ENCODE data around the gene CD300LD.

CD300LD gene

DNA sequence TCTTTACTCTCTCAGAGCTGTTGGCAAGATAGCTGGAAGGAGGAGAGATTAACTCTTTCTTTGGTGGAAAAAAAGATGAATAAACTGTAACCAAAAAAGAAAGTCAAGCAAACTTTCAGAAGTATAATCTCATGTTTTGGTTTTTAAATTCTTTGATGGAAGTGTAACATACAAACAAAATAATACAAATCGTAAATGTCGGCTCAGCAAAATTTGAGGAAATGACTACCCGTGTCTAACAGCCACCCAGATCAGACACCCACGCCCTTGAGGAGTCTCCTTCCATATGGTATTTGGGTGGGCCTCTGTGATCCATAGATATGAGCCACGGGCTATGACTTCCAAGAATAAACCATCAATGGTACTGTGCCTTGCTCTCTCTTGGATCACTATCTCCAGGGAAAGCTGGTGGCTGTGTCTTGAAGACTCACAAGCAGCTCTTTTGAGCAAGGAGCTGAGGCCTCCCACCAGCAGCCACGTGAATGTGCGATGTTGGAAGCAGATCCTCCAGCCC, 36.6 kb downstream of the CD300LD start:
- Histone ChIP-seq H3K9me2 (replicated peaks; ENCODE audit: control insufficient read depth, low read length) (no peaks in the 10 kb centered on the region), H3F3A (ENCODE audit: control insufficient read depth, insufficient read depth) (no peaks in the 10 kb centered on the region), H3K9me3 (ENCODE audit: control insufficient read depth, insufficient read depth, low read length) (no peaks in the 10 kb centered on the region), H3K79me2 (ENCODE audit: control insufficient read depth, low read length) (no peaks in the 10 kb centered on the region), H3K36me3 (ENCODE audit: control insufficient read depth, low read length) (no peaks in the 10 kb centered on the region), H3K27me3 (ENCODE audit: control insufficient read depth, low read length) (no peaks in the 10 kb centered on the region), H3K27ac (ENCODE audit: low read depth, low read length) (no peak overlapping the region), H3K4me1 (ENCODE audit: control insufficient read depth, low read length) (no peaks in the 10 kb centered on the region), H3K4me2 (ENCODE audit: low read length) (no peak overlapping the region), H4K20me1 (ENCODE audit: control insufficient read depth, insufficient read depth, low read depth, low read length) (no peaks in the 10 kb centered on the region), H3K4me3 (ENCODE audit: low read length) (no peak overlapping the region)
- no peak for TF ChIP-seq EZH2phosphoT487 (IDR thresholded peaks at IDR 0.05; ENCODE audit: borderline replicate concordance, low read length)
- TF ChIP-seq, protein P1, sequence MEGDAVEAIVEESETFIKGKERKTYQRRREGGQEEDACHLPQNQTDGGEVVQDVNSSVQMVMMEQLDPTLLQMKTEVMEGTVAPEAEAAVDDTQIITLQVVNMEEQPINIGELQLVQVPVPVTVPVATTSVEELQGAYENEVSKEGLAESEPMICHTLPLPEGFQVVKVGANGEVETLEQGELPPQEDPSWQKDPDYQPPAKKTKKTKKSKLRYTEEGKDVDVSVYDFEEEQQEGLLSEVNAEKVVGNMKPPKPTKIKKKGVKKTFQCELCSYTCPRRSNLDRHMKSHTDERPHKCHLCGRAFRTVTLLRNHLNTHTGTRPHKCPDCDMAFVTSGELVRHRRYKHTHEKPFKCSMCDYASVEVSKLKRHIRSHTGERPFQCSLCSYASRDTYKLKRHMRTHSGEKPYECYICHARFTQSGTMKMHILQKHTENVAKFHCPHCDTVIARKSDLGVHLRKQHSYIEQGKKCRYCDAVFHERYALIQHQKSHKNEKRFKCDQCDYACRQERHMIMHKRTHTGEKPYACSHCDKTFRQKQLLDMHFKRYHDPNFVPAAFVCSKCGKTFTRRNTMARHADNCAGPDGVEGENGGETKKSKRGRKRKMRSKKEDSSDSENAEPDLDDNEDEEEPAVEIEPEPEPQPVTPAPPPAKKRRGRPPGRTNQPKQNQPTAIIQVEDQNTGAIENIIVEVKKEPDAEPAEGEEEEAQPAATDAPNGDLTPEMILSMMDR (IDR thresholded peaks at IDR 0.05; ENCODE audit: low read depth, low read length, poor library complexity, severe bottlenecking): no peak

DNA sequence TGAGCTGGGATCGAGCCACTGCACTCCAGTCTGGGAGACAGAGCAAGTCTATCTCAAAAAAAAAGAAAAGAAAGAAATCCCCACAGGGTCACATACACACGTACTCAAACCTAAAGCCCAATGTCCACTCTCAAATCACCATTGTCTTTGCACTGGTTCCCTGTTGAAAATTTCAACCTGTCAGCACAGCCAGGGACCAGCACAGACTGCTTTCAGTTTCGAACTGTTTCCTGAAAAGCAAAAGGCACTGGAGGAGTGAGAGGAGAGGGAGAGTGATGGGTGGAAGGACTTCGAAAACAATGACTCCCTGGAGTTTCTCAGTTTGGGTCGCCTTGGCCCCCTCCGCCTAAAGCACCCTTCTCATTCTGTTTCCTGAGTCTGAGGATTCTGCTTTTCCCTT, 37.2 kb downstream of the CD300LD start:
- H3K27me3 ChIP-seq (ENCODE audit: control insufficient read depth, low read length): no peaks in the 10 kb centered on the region
- no peaks in the 10 kb centered on the region for H3K36me3 ChIP-seq (ENCODE audit: control insufficient read depth, low read length)
- H3K4me1 ChIP-seq (ENCODE audit: control insufficient read depth, low read length): no peaks in the 10 kb centered on the region
- H3K79me2 ChIP-seq (ENCODE audit: control insufficient read depth, low read length): no peaks in the 10 kb centered on the region
- H3K4me2 ChIP-seq (ENCODE audit: low read length): no peak overlapping the region
- TF ChIP-seq EZH2phosphoT487 (IDR thresholded peaks at IDR 0.05; ENCODE audit: borderline replicate concordance, low read length): no peak
- TF ChIP-seq, protein P1 (IDR thresholded peaks at IDR 0.05; ENCODE audit: low read depth, low read length, poor library complexity, severe bottlenecking): no peak
- no peak overlapping the region for H3K27ac ChIP-seq (ENCODE audit: low read depth, low read length)
- H3F3A ChIP-seq (ENCODE audit: control insufficient read depth, insufficient read depth): no peaks in the 10 kb centered on the region
- H3K9me2 ChIP-seq (replicated peaks; ENCODE audit: control insufficient read depth, low read length): no peaks in the 10 kb centered on the region
- H3K9me3 ChIP-seq (ENCODE audit: control insufficient read depth, insufficient read depth, low read length): no peaks in the 10 kb centered on the region
- no peaks in the 10 kb centered on the region for H4K20me1 ChIP-seq (ENCODE audit: control insufficient read depth, insufficient read depth, low read depth, low read length)
- H3K4me3 ChIP-seq (ENCODE audit: low read length): no peak overlapping the region

GRCh38 chr17:74552037-74552436, 40.0 kb downstream of the CD300LD start:
- H3K27ac ChIP-seq (ENCODE audit: low read depth, low read length): no peak overlapping the region
- H3K79me2 ChIP-seq (ENCODE audit: control insufficient read depth, low read length): no peaks in the 10 kb centered on the region
- no peaks in the 10 kb centered on the region for H3K27me3 ChIP-seq (ENCODE audit: control insufficient read depth, low read length)
- no peak overlapping the region for H3K4me2 ChIP-seq (ENCODE audit: low read length)
- H3F3A ChIP-seq (ENCODE audit: control insufficient read depth, insufficient read depth): no peaks in the 10 kb centered on the region
- no peaks in the 10 kb centered on the region for H3K4me1 ChIP-seq (ENCODE audit: control insufficient read depth, low read length)
- no peaks in the 10 kb centered on the region for H3K9me3 ChIP-seq (ENCODE audit: control insufficient read depth, insufficient read depth, low read length)
- no peaks in the 10 kb centered on the region for H3K9me2 ChIP-seq (replicated peaks; ENCODE audit: control insufficient read depth, low read length)
- no peaks in the 10 kb centered on the region for H3K36me3 ChIP-seq (ENCODE audit: control insufficient read depth, low read length)
- H4K20me1 ChIP-seq (ENCODE audit: control insufficient read depth, insufficient read depth, low read depth, low read length): no peaks in the 10 kb centered on the region
- no peak overlapping the region for H3K4me3 ChIP-seq (ENCODE audit: low read length)
- TF ChIP-seq, protein P1 (IDR thresholded peaks at IDR 0.05; ENCODE audit: low read depth, low read length, poor library complexity, severe bottlenecking): no peak
- TF ChIP-seq EZH2phosphoT487 (IDR thresholded peaks at IDR 0.05; ENCODE audit: borderline replicate concordance, low read length): no peak
